ENCODE measurements around the gene PRICKLE3.
A peak's percentile ranks its signal among the peaks of the same experiment; 100 is the strongest.
"Not testable (repeated sequence)": the region's sequence is repeated elsewhere in the genome, so short reads cannot be mapped to it uniquely, and the experiment has no call there.

The PRICKLE3 gene

GRCh38 chrX:49179358-49179757 is 6.8 kb downstream of the PRICKLE3 start:
- Mint-ChIP-seq H3K4me1 (peaks cover 37% of the 10 kb centered on the region), H3K36me3 (peaks cover 48% of the 10 kb centered on the region), H3K4me3 (no peak overlapping the region), H3K27me3 (no peaks in the 10 kb centered on the region), H3K9me3 (no peaks in the 10 kb centered on the region), H3K27ac (peak overlapping the region; percentile 54)
- CTCF ChIA-PET: no interaction called here
- no peak for DNase-seq

GRCh38 chrX:49178537-49178936 is 7.6 kb downstream of the PRICKLE3 start:
- Mint-ChIP-seq H3K36me3 (peaks cover 54% of the 10 kb centered on the region), H3K27ac (no peak overlapping the region), H3K9me3 (no peaks in the 10 kb centered on the region), H3K27me3 (no peaks in the 10 kb centered on the region), H3K4me1 (peaks cover 35% of the 10 kb centered on the region), H3K4me3 (no peak overlapping the region)
- DNase-seq: no peak
- CTCF ChIA-PET: no interaction called here

- H3K4me1 Mint-ChIP-seq: peaks cover 41% of the 10 kb centered on the region
- CTCF ChIA-PET: no interaction called here
- H3K9me3 Mint-ChIP-seq: no peaks in the 10 kb centered on the region
- H3K36me3 Mint-ChIP-seq: peaks cover 58% of the 10 kb centered on the region
- peak overlapping the region; percentile 42 for H3K27ac Mint-ChIP-seq
- DNase-seq: no peak
- no peaks in the 10 kb centered on the region for H3K27me3 Mint-ChIP-seq
- H3K4me3 Mint-ChIP-seq: no peak overlapping the region
These were observed 8.2 kb downstream of the PRICKLE3 start for GRCh38 chrX:49177873-49178480.

- H3K36me3 Mint-ChIP-seq: peaks cover 59% of the 10 kb centered on the region
- H3K4me1 Mint-ChIP-seq: peaks cover 46% of the 10 kb centered on the region
These were observed 8.8 kb downstream of the PRICKLE3 start for GRCh38 chrX:49177338-49177833.

GRCh38 chrX:49176421-49177326 is 9.5 kb downstream of the PRICKLE3 start:
- Mint-ChIP-seq H3K27me3 (no peaks in the 10 kb centered on the region), H3K27ac (no peak overlapping the region)

More at GRCh38 chrX:49177338-49177833, 8.8 kb downstream of the PRICKLE3 start:
- DNase-seq: peak; percentile 41
- Mint-ChIP-seq H3K4me3 (no peak overlapping the region), H3K27me3 (no peaks in the 10 kb centered on the region), H3K27ac (peak overlapping the region; percentile 50), H3K9me3 (no peaks in the 10 kb centered on the region)
- CTCF ChIA-PET: no interaction called here

GRCh38 chrX:49175435-49176274 is 10.5 kb downstream of the PRICKLE3 start:
- Mint-ChIP-seq H3K9me3 (no peaks in the 10 kb centered on the region), H3K36me3 (peaks cover 52% of the 10 kb centered on the region), H3K4me3 (no peak overlapping the region), H3K27ac (no peak overlapping the region), H3K27me3 (no peaks in the 10 kb centered on the region), H3K4me1 (peaks cover 51% of the 10 kb centered on the region)
- DNase-seq: no peak
- CTCF ChIA-PET: no interaction called here

More at GRCh38 chrX:49176421-49177326, 9.5 kb downstream of the PRICKLE3 start:
- Mint-ChIP-seq H3K4me1 (peaks cover 48% of the 10 kb centered on the region), H3K4me3 (no peak overlapping the region), H3K9me3 (no peaks in the 10 kb centered on the region), H3K36me3 (peaks cover 56% of the 10 kb centered on the region)
- no peak for DNase-seq
- CTCF ChIA-PET: interaction anchor here (0.7 kb wide), 1 partner anchor 18 kb away, joined by 3 read pairs; no protein-coding TSS in a partner anchor

GRCh38 chrX:49174723-49175122 is 11.4 kb downstream of the PRICKLE3 start:
- CTCF ChIA-PET: no interaction called here
- no peaks in the 10 kb centered on the region for H3K9me3 Mint-ChIP-seq
- peaks cover 51% of the 10 kb centered on the region for H3K4me1 Mint-ChIP-seq
- H3K27ac Mint-ChIP-seq: peak overlapping the region; percentile 45
- H3K36me3 Mint-ChIP-seq: peaks cover 46% of the 10 kb centered on the region
- no peak overlapping the region for H3K4me3 Mint-ChIP-seq
- no peak for DNase-seq
- H3K27me3 Mint-ChIP-seq: no peaks in the 10 kb centered on the region

GRCh38 chrX:49173544-49173943 is 12.6 kb downstream of the PRICKLE3 start:
- H3K27ac Mint-ChIP-seq: not testable (repeated sequence)

GRCh38 chrX:49172280-49172780 is 13.8 kb downstream of the PRICKLE3 start:
- H3K36me3 Mint-ChIP-seq: peaks cover 34% of the 10 kb centered on the region
- H3K4me1 Mint-ChIP-seq: peaks cover 51% of the 10 kb centered on the region
- peak overlapping the region; percentile 81 for H3K4me3 Mint-ChIP-seq
- DNase-seq: peak; percentile 82
- CTCF ChIA-PET: interaction anchor here (2.6 kb wide), 1 partner anchor 20 kb away, joined by 12 read pairs; no protein-coding TSS in a partner anchor
- H3K9me3 Mint-ChIP-seq: no peaks in the 10 kb centered on the region
- H3K27me3 Mint-ChIP-seq: no peaks in the 10 kb centered on the region
- peak overlapping the region; percentile 87 for H3K27ac Mint-ChIP-seq

More at GRCh38 chrX:49173544-49173943, 12.6 kb downstream of the PRICKLE3 start:
- Mint-ChIP-seq H3K4me1 (peaks cover 47% of the 10 kb centered on the region), H3K36me3 (peaks cover 38% of the 10 kb centered on the region), H3K4me3 (peak overlapping the region; percentile 81)
- not testable (repeated sequence) for H3K27me3 Mint-ChIP-seq, H3K9me3 Mint-ChIP-seq, DNase-seq
- CTCF ChIA-PET: interaction anchor here (2.6 kb wide), 1 partner anchor 19 kb away, joined by 12 read pairs; no protein-coding TSS in a partner anchor

GRCh38 chrX:49171752-49172279 is 14.4 kb downstream of the PRICKLE3 start, which contains the start of gene PLP2:
TSS of gene PLP2 (plus strand) at chrX:49171898. CDS start at chrX:49172001, 103 bp downstream.
- Mint-ChIP-seq H3K27me3 (no peaks in the 10 kb centered on the region), H3K9me3 (no peaks in the 10 kb centered on the region), H3K4me3 (peak within 1 kb of the TSS; percentile 81), H3K4me1 (peaks cover 52% of the 10 kb centered on the region), H3K27ac (peak within 1 kb of the TSS; percentile 87), H3K36me3 (peaks cover 32% of the 10 kb centered on the region)
- CTCF ChIA-PET: interaction anchor here (2.6 kb wide), 1 partner anchor 21 kb away, joined by 12 read pairs; no protein-coding TSS in a partner anchor
- peak; percentile 75 for DNase-seq

GRCh38 chrX:49167740-49168108 is 18.4 kb downstream of the PRICKLE3 start:
- H3K4me1 Mint-ChIP-seq: peaks cover 50% of the 10 kb centered on the region
- DNase-seq: no peak
- H3K27me3 Mint-ChIP-seq: no peaks in the 10 kb centered on the region
- H3K27ac Mint-ChIP-seq: peak overlapping the region; percentile 97
- CTCF ChIA-PET: interaction anchor here (0.9 to 3.3 kb wide), 2 partner anchors 8 to 12 kb away, joined by 3 to 21 read pairs; no protein-coding TSS in a partner anchor
- peaks cover 2% of the 10 kb centered on the region for H3K36me3 Mint-ChIP-seq
- peak overlapping the region; percentile 82 for H3K4me3 Mint-ChIP-seq
- H3K9me3 Mint-ChIP-seq: no peaks in the 10 kb centered on the region

GRCh38 chrX:49166914-49167739 is 19.0 kb downstream of the PRICKLE3 start:
- peak; percentile 73 for DNase-seq
- Mint-ChIP-seq H3K36me3 (no peaks in the 10 kb centered on the region), H3K4me3 (peak overlapping the region; percentile 82), H3K4me1 (peaks cover 48% of the 10 kb centered on the region), H3K27me3 (no peaks in the 10 kb centered on the region), H3K27ac (peak overlapping the region; percentile 97), H3K9me3 (no peaks in the 10 kb centered on the region)
- CTCF ChIA-PET: interaction anchor here (0.9 to 3.3 kb wide), 4 partner anchors 8 to 25 kb away, joined by 3 to 21 read pairs (median 4); no protein-coding TSS in a partner anchor
